DND-41 (cell line): ENCODE data around the gene CERK.

Experiments
- EZH2 ChIP-seq: IDR thresholded peaks from 3 replicates; pipeline ENCODE4 v1.6.1; 2012; ENCODE audit warnings: borderline replicate concordance, low read depth, mild to moderate bottlenecking, moderate library complexity, low read length, inconsistent platforms; ENCODE audit not compliant: severe bottlenecking
- TF ChIP-seq, protein P1 (sequence below): IDR thresholded peaks from 2 replicates; pipeline ENCODE4 v1.5.1; 2012; ENCODE audit warnings: borderline replicate concordance, low read length, moderate library complexity, mild to moderate bottlenecking; ENCODE audit not compliant: poor library complexity, severe bottlenecking; ENCODE audit errors: extremely low read depth

DNA sequence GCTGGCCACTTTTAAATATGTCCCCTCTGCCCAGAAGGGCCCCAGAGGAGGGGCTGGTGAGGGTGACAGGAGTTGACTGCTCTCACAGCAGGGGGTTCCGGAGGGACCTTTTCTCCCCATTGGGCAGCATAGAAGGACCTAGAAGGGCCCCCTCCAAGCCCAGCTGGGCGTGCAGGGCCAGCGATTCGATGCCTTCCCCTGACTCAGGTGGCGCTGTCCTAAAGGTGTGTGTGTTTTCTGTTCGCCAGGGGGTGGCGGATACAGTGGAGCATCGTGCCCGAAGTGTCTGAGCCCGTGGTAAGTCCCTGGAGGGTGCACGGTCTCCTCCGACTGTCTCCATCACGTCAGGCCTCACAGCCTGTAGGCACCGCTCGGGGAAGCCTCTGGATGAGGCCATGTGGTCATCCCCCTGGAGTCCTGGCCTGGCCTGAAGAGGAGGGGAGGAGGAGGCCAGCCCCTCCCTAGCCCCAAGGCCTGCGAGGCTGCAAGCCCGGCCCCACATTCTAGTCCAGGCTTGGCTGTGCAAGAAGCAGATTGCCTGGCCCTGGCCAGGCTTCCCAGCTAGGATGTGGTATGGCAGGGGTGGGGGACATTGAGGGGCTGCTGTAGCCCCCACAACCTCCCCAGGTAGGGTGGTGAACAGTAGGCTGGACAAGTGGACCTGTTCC lies 71.3 kb downstream of the CERK start:
- TF ChIP-seq, protein P1, sequence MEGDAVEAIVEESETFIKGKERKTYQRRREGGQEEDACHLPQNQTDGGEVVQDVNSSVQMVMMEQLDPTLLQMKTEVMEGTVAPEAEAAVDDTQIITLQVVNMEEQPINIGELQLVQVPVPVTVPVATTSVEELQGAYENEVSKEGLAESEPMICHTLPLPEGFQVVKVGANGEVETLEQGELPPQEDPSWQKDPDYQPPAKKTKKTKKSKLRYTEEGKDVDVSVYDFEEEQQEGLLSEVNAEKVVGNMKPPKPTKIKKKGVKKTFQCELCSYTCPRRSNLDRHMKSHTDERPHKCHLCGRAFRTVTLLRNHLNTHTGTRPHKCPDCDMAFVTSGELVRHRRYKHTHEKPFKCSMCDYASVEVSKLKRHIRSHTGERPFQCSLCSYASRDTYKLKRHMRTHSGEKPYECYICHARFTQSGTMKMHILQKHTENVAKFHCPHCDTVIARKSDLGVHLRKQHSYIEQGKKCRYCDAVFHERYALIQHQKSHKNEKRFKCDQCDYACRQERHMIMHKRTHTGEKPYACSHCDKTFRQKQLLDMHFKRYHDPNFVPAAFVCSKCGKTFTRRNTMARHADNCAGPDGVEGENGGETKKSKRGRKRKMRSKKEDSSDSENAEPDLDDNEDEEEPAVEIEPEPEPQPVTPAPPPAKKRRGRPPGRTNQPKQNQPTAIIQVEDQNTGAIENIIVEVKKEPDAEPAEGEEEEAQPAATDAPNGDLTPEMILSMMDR, result no peak
- TF ChIP-seq EZH2, result no peak
